ENCODE results near the gene KDM7A.

- no peak for TF ChIP-seq REST (IDR thresholded peaks at IDR 0.05; ENCODE audit: insufficient replicate concordance, low read depth)
- TF ChIP-seq GABPA (IDR thresholded peaks at IDR 0.05; ENCODE audit: low read depth) = no peak
- no peak for TF ChIP-seq CTCF (IDR thresholded peaks at IDR 0.05; ENCODE audit: insufficient read depth, low read length)
Observed at GRCh38 chr7:140211698-140212097, 34.9 kb upstream of the KDM7A start.
